HEK293T (cell line): ENCODE measurements around the gene TIPARP.

ENCODE experiments used
- CTCF ChIA-PET: fragments of 350-600 bp; formaldehyde crosslinking; extraction: SDS; loops from one replicate; lab custom pipeline; 2021; ENCODE audit warnings: antibody characterized with exemption, inconsistent platforms; lab: Yijun Ruan, JAX
- POLR2A ChIA-PET: fragments of 350-600 bp; formaldehyde crosslinking; extraction: SDS; loops from one replicate; lab custom pipeline; 2020; ENCODE audit warnings: antibody characterized with exemption, inconsistent platforms; lab: Yijun Ruan, JAX
- DNase-seq: peaks from one replicate; pipeline ENCODE4 v3.0.0; 2012; ENCODE audit warnings: mixed read lengths; ENCODE audit errors: extremely low spot score
- ARNT ChIP-seq: fragments of 450-650 bp; IDR thresholded peaks from 2 replicates; pipeline ENCODE4 v1.6.1; 2017; ENCODE audit warnings: mild to moderate bottlenecking
- BHLHE40 ChIP-seq: fragments of 450-650 bp; IDR thresholded peaks from 2 replicates; pipeline ENCODE4 v1.6.1; 2016; ENCODE audit warnings: mild to moderate bottlenecking, moderate library complexity, borderline replicate concordance
- CTBP1 ChIP-seq: fragments of 450-650 bp; IDR thresholded peaks from 2 replicates; pipeline ENCODE4 v1.6.1; 2016; ENCODE audit warnings: borderline replicate concordance
- ELF4 ChIP-seq: fragments of 450-650 bp; IDR thresholded peaks from 2 replicates; pipeline ENCODE4 v1.6.1; 2017; ENCODE audit warnings: antibody characterized with exemption
- FOXA1 ChIP-seq: fragments of 450-650 bp; IDR thresholded peaks from 2 replicates; pipeline ENCODE4 v1.6.1; 2016; ENCODE audit warnings: mild to moderate bottlenecking
- FOXK2 ChIP-seq: fragments of 450-650 bp; IDR thresholded peaks from 2 replicates; pipeline ENCODE4 v1.6.1; 2016; ENCODE audit warnings: mild to moderate bottlenecking
- FOXM1 ChIP-seq: fragments of 450-650 bp; IDR thresholded peaks from 2 replicates; pipeline ENCODE4 v1.6.1; 2017; ENCODE audit warnings: mild to moderate bottlenecking, borderline replicate concordance
- HDGF ChIP-seq: fragments of 450-650 bp; IDR thresholded peaks from 2 replicates; pipeline ENCODE4 v1.6.1; 2017; ENCODE audit warnings: antibody characterized with exemption, borderline replicate concordance
- L3MBTL2 ChIP-seq: fragments of 450-650 bp; conservative IDR thresholded peaks from 2 replicates; pipeline ENCODE4 v1.6.1; 2016; ENCODE audit warnings: mild to moderate bottlenecking
- LEF1 ChIP-seq: fragments of 450-650 bp; IDR thresholded peaks from 2 replicates; pipeline ENCODE4 v1.6.1; 2017; ENCODE audit warnings: mild to moderate bottlenecking, borderline replicate concordance
- NFRKB ChIP-seq: fragments of 450-650 bp; IDR thresholded peaks from 2 replicates; pipeline ENCODE4 v1.6.1; 2016; ENCODE audit warnings: mild to moderate bottlenecking, moderate library complexity
- SP1 ChIP-seq: fragments of 450-650 bp; IDR thresholded peaks from 2 replicates; pipeline ENCODE4 v1.6.1; 2017
- SUZ12 ChIP-seq: fragments of 450-650 bp; IDR thresholded peaks from 2 replicates; pipeline ENCODE4 v1.6.1; 2016; ENCODE audit warnings: mild to moderate bottlenecking
- TARDBP ChIP-seq: fragments of 450-650 bp; IDR thresholded peaks from 2 replicates; pipeline ENCODE4 v1.6.1; 2016
- ZNF384 ChIP-seq: fragments of 450-650 bp; IDR thresholded peaks from 2 replicates; pipeline ENCODE4 v1.6.1; 2016
- TF ChIP-seq, protein P1 (sequence below): fragments of 450-650 bp; IDR thresholded peaks from 2 replicates; pipeline ENCODE4 v1.6.1; 2016

Gene TIPARP

GRCh38 chr3:156741935-156742334 is 67.5 kb downstream of the TIPARP start:
- ChIA-PET CTCF (no interaction called here), POLR2A (no interaction called here)
- DNase-seq: no peak
- TF ChIP-seq LEF1 (no peak), HDGF (no peak), SUZ12 (no peak), BHLHE40 (no peak), L3MBTL2 (no peak), FOXA1 (no peak), CTBP1 (no peak), ELF4 (no peak), TARDBP (no peak), ARNT (no peak), NFRKB (no peak), FOXM1 (no peak), ZNF384 (no peak), SP1 (no peak), FOXK2 (no peak)
- TF ChIP-seq, protein P1, sequence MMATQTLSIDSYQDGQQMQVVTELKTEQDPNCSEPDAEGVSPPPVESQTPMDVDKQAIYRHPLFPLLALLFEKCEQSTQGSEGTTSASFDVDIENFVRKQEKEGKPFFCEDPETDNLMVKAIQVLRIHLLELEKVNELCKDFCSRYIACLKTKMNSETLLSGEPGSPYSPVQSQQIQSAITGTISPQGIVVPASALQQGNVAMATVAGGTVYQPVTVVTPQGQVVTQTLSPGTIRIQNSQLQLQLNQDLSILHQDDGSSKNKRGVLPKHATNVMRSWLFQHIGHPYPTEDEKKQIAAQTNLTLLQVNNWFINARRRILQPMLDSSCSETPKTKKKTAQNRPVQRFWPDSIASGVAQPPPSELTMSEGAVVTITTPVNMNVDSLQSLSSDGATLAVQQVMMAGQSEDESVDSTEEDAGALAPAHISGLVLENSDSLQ: no peak

DNA sequence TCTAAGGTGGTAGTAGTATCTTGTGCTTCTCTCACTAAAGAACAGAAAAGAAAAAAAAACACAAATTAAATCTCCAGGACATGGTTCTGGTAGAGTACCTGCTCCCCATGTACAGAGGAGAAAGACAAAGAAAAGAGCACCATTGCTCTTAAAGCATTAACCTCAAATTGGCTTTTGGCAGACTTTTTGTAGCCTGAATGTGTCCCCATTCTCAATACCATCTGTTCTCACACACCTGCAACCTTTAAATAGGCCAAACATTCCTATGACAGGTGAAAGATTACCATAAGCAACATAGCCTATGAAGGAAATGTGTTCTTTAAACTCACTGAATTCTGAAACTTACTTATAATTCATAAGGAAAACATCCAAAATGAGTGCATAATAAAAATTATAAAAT is 68.0 kb downstream of the TIPARP start:
- no peak for DNase-seq
- no peak for TF ChIP-seq BHLHE40
- TF ChIP-seq SP1: no peak
- TF ChIP-seq FOXM1: no peak
- no peak for TF ChIP-seq TARDBP
- no peak for TF ChIP-seq NFRKB
- no peak for TF ChIP-seq LEF1
- no peak for TF ChIP-seq ARNT
- TF ChIP-seq, protein P1: no peak
- TF ChIP-seq ZNF384: no peak
- no peak for TF ChIP-seq L3MBTL2
- no peak for TF ChIP-seq SUZ12
- TF ChIP-seq FOXA1: no peak
- no peak for TF ChIP-seq FOXK2
- no peak for TF ChIP-seq ELF4
- TF ChIP-seq HDGF: no peak
- no peak for TF ChIP-seq CTBP1
- ChIA-PET POLR2A (no interaction called here), CTCF (no interaction called here)

DNA sequence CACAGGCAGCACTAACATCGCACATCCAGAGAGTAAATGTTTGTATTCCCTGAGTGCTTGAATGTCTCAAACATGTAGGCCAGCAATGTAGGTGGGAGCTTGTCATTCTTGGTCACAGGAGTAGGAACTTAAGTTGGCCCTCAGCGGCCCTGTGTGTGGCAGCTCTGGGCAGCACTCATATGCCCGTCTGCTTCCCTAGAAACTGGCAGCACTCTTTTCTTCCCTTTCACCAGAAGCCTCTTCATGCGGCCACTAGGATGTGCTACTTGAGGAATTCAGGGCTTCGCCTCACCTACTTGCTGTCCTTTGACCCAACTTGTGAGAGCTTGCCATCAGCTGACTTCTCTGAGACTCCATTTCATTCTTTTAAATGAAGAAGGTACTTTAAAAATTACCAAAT is 69.5 kb downstream of the TIPARP start:
- DNase-seq: no peak
- POLR2A ChIA-PET: no interaction called here
- no peak for TF ChIP-seq ARNT
- no peak for TF ChIP-seq CTBP1
- TF ChIP-seq FOXK2: no peak
- no peak for TF ChIP-seq NFRKB
- no peak for TF ChIP-seq LEF1
- TF ChIP-seq HDGF: no peak
- TF ChIP-seq SUZ12: no peak
- no peak for TF ChIP-seq SP1
- TF ChIP-seq, protein P1: no peak
- TF ChIP-seq ZNF384: no peak
- no peak for TF ChIP-seq FOXA1
- TF ChIP-seq BHLHE40: no peak
- TF ChIP-seq ELF4: no peak
- no peak for TF ChIP-seq FOXM1
- no peak for TF ChIP-seq TARDBP
- no peak for TF ChIP-seq L3MBTL2
- CTCF ChIA-PET: no interaction called here

- DNase-seq: no peak
- TF ChIP-seq, protein P1: no peak
- TF ChIP-seq SP1 (no peak), FOXM1 (no peak), HDGF (no peak), LEF1 (no peak), BHLHE40 (no peak), SUZ12 (no peak), ARNT (no peak), ELF4 (no peak), CTBP1 (no peak), L3MBTL2 (no peak), FOXA1 (no peak), TARDBP (no peak), ZNF384 (no peak), NFRKB (no peak), FOXK2 (no peak)
- ChIA-PET POLR2A (no interaction called here), CTCF (no interaction called here)
Observed at GRCh38 chr3:156744631-156745030, 70.2 kb downstream of the TIPARP start.

DNA sequence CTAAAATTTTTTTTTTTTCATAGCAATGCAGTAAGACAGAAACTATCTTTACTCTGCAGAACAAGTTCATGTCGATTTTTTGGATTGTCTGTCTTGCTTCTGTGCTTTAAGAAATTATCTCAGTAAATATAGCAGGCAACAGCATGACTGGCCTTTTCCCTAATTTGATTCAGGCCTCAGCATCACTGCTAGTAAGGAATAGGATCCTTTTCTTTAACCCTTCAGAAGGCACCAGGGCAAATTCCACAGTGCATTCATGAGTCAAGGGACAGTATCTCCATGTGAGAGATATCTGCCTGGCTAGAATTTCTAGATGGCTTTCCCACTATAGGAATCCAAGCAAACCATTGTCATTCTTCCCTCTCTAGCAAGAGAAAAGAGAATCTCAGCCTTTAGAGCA is 71.4 kb downstream of the TIPARP start:
- ChIA-PET CTCF (no interaction called here), POLR2A (no interaction called here)
- TF ChIP-seq SUZ12: no peak
- TF ChIP-seq FOXM1: no peak
- TF ChIP-seq L3MBTL2: no peak
- TF ChIP-seq ELF4: no peak
- TF ChIP-seq SP1: no peak
- no peak for TF ChIP-seq HDGF
- TF ChIP-seq BHLHE40: no peak
- no peak for TF ChIP-seq FOXK2
- TF ChIP-seq LEF1: no peak
- no peak for TF ChIP-seq NFRKB
- TF ChIP-seq FOXA1: no peak
- no peak for TF ChIP-seq CTBP1
- no peak for TF ChIP-seq TARDBP
- no peak for TF ChIP-seq ZNF384
- TF ChIP-seq ARNT: no peak
- TF ChIP-seq, protein P1: no peak
- DNase-seq: no peak
